Bone marrow (tissue), 2 donors: ENCODE measurements around the gene TNFAIP8L1.
A peak's percentile ranks its signal among the peaks of the same experiment; 100 is the strongest.

Experiments used
- DNase-seq, 2 donors: peaks; one replicate each; lab custom pipeline; 2025; lab: John Stamatoyannopoulos, UW

The TNFAIP8L1 gene

DNA sequence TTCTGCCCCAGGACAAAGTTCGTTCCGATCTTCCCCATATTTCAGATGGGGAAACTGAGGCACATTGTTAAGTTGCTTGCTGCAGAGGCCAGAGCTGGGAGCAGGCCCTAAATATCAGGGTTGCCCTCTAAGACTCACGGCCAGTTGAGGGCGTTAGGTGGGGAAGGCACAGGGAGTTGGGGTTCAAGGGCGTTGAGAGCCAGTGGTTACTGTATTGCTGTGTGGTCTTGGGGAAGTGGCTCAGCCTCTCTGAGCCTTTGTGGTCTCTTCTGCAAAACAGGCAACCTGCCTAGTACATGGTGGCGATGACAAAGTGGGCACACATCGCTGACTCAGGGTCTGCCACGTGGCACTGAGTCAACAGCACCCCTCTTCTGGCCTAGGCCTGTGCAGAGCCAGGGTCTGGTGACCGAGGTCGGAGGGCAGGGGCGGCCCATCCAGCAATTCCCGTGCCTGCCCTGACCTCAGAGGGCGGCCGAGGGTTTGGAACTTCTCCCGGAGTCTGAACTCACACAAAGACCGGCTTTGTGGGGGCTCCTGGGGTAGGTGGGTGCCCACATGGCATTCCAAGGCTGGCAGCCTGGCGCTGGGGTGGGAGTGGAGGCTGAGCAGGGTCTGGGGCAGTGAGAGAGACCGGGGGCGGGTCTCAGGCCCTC, 10.2 kb downstream of the TNFAIP8L1 start:
- DNase-seq: no peak

DNA sequence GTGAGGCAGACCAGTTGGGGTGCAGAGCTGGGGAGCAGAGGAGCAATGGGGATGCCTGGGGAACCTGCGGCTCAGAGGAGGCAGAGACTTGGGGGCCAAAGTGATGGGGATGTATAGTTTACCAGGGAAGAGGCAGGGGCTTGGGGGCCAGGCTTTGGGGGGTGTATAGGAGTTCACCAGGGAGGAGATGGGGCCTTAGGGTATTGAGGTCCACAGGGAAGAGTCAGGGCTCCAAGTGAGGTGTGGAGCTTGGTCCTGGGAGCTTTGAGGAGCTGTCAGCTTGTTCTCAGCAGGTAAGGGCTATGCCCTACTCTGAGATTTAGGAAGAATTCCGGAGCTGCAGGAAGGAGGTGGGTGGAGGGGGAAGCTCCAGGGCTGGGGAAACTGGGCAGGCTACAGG, 10.8 kb downstream of the TNFAIP8L1 start:
- DNase-seq: no peak

GRCh38 chr19:4652075-4652474, 12.8 kb downstream of the TNFAIP8L1 start:
- no peak for DNase-seq

- no peak for DNase-seq
These were observed 14.6 kb downstream of the TNFAIP8L1 start for GRCh38 chr19:4653793-4654436.

GRCh38 chr19:4654437-4655361, 15.4 kb downstream of the TNFAIP8L1 start:
- no peak for DNase-seq

DNA sequence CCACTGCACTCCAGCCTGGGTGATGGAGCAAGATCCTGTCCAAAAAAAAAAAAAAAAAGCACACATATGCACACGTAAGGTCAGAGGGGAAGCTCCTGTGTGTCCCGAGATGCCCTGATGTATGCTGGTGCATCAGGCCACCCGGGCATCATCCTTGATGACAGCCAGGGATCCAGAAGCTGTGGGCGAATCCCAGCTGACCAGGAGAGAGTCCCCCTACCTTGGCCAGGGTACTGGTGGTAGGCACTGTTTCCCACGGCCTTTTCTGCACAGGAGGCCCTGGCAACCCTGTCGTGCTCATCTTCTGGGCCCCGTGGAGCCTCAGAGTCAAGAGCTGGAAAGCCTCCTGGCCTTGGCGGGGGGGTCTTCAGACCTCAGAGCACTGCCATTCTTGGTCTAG, 16.8 kb downstream of the TNFAIP8L1 start:
- no peak for DNase-seq

DNA sequence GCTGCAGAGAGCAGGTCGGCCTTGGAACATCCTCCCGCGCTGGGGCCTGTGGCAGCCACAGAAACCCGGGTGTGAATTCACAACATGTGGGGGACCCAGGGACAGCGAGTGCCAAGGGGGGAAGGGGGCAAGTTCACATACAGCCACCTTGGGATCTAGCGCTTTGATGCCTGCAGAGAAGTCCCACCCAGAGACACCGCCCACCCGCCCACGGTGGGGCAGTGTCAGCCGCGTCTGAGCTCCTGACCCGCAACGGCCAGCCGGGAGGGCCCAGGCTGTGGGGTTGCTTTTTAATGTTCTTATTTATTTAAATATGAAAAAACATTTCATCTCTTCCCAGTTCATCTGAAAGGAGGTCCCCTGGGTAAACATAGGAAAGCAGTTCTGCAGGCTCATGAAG, 17.9 kb downstream of the TNFAIP8L1 start:
- no peak for DNase-seq

DNA sequence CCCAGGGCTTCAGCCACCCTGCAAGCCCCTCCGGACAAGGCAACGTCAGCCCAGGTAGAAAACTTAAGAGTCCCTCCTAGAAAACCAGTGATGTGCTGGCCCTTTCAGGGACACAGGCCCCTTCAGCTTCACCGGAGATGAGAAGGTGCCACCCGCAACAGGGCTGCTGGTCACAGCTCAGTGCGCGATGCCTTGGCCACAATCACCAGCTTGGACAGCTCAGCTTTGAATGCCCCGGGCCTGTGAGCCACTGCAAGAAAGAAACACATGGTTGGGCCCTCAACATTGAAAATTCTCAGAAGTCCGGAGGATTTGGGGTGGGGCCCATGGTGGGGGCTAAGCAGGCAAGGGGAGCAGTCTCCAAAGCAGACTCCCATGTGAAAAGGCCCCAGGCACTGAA, 18.5 kb downstream of the TNFAIP8L1 start:
- DNase-seq: no peak

DNA sequence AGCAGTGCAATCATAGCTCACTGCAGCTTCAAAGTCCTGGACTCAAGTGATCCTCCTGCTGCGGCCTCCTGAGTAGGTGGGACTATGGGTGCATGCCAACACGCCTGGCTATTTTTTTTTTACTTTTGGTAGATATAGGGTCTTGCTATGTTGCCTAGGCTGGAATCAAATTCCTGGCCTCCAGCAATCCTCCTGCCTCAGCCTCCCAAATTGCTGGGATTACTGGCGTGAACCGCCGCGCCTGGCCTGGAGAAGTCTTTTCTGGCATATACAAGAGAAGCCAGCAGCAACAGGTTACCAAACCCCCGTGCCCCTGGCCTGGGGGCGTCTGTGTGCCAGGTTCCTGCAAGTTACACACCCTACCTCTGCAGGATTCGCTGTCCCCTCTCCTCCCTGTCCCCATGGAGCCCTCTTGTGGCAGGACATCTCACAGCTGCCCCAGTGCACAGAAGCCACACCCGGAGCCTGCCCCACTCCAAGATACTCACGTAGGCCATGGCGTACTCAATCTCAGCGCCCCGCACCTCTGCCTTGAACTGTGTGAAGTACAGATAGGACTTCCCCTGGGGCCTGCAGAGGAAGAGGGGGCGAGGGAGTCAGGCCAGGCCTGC, 21.0 kb downstream of the TNFAIP8L1 start:
- peak in 1 of 2 donors; percentile 18 for DNase-seq

DNA sequence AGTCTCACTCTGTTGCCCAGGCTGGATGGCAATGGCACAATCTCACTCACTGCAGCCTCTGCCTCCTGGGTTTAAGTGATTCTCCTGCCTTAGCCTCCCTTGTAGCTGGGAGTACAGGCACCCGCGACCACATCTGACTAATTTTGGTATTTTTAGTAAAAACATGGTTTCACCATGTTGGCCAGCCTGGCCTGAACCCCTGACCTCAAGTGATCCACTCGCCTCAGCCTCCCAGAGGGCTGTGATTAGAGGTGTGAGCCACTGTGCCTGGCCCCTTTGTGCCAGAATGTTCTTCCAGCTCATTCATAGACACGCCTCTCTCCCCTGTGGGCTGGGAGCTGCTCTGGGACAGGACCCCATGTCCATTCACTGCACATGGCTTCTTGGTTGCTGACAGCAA, 21.7 kb downstream of the TNFAIP8L1 start:
- no peak for DNase-seq

DNA sequence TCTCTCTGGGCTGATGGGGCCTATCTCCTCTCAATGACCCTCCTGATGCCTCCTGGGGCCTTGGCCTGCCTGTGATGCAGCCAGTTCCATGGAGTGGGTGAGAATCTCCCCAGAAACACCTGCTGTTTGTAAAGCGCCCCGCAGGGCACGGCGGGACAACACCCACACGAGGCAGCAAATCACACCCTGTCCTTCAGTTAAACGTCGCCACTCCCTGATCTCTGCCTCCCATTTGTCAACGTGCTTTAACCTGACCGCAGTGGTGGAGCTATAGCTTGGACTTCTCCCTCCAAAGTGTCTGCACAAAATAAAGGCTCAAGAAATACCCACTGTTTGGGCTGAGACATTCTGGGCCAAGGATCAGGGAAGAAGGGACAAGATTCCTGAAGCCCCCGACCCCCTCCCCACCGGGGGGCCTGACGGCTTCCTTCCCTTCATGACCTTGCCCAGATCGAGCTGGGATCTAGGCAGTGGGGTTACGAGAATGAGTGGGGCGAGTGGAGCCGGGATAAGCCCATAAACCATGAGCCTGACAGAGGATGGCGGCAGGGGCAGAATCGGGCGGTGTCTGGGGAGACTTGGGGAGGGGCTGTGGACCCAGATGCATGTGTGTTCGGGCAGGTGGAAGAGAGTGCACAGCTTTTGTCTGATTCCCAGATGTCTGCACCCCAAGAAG, 22.8 kb downstream of the TNFAIP8L1 start:
- DNase-seq: no peak

DNA sequence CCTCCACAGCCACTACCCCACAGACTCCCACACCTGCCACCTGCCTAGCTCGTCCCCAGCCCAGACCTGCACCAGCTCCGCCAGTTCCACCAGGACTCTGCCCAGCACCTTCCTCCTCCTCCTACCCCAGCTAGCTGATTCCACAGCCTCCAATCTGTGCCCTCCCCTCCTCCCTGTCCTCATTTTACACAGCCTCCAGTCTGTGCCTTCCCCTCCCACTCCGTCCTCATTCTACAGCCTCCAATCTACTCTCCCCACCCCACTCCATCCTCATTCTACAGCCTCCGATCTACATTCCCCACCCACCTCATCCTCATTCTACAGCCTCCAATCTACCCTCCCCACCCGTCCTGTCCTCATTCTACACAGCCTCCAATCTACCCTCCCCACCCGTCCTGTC, 23.5 kb downstream of the TNFAIP8L1 start:
- no peak for DNase-seq

DNA sequence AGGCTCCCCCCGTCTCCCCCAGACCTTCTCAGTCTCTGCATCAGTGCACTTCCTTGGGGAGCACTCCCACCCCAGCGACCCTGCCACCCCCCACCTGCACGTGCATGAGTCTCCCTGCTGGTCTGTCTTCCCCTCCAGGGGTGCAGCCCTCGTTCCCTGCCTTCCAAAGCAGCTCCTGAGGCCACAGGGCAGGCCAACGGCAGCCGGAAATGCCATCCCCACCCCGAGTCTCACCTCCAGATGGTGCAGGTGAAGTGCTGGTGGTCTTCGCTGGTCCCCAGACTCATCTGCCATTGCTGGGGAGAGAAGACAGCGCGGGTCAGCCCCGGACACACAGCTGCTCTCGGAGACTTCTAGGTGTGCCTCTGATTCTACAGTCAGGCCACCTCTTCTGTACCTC, 25.3 kb downstream of the TNFAIP8L1 start:
- no peak for DNase-seq

DNA sequence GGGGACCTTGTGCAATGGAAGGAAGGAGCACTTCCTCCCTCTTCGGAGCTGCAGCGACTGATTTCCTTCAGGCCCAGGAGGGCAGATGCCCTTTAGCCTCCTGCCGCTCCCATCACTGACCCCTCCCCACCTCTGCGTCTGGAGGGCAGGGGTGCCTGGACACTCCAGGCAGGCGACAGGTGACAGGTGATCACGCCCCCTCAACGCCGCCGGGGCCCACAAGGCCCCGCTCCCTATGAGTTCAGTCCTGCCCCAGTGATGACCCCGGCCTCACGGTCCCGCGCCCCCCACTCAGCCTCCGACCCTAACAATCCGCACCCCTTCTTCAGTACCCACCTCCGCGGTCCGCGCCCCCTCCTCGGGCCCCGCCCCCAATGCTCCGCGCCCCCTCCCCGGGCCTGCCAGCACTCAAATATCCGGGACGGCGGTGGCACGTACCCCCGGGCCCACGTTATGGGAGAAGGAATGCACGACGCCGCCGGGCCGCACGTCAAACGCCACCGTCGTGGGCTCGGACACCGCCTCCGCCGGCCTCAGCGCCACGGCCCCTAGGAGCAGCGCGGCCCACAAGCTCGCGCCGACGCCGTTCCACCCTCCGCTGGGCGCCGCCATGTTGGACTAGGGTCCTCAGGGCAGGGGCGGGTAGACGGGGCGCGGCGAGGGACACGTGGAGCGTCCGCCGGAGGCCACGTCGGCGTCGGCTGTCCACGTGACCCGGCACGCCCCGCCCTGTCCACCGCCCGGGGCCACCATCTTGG, 30.6 kb downstream of the TNFAIP8L1 start, which contains the start of gene MYDGF:
Gene MYDGF, minus strand, starts transcription at position 620 of the 758 bp plus-strand sequence. Its CDS starts 8 bp downstream, at position 612.
- peak; percentile 80 to 83 for DNase-seq

GRCh38 chr19:4671185-4671851, 32.0 kb downstream of the TNFAIP8L1 start:
- no peak for DNase-seq

GRCh38 chr19:4673216-4673615, 33.9 kb downstream of the TNFAIP8L1 start:
- no peak for DNase-seq

GRCh38 chr19:4673726-4674125, 34.4 kb downstream of the TNFAIP8L1 start:
- DNase-seq: no peak

GRCh38 chr19:4675346-4675745, 36.0 kb downstream of the TNFAIP8L1 start:
- no peak for DNase-seq

DNA sequence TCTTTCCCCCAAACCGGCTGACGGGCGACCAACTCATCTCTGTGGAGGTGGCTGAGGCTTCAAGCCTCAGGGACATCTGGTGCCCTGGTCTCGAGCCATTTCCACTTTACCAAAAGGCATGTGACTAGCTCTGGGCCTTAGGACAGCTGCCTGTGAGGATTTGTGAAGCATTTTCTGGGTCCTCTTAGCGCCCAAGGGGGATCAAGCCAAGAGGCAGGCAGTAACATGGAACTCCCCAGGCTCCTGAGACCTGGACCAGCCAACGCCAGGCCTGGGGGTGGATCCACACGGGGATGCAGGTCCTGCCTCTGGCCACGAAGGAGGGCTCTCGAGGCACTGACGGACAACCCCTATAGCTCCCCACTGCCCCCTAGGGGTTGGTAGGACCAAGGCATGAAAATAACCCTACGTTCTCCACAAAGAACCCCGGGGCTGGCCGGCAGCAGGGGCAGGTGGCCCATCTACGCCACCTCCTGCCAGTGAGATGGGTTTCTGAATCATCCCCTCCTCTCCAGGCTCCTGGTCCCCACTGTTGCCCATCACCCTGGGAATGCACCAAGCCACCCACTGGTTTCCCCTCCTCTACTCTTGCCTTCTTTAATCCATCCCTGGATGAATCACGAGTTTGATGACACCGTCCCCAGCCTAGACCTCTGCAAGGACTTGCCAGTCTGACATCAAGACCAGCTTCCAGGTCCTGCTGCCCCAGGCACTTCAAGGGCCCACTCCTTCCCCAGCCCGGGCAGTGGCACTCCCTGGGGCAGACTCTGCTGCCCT, 37.8 kb downstream of the TNFAIP8L1 start:
- no peak for DNase-seq
